ENCODE results near the gene SPAG16. TPM values are rescaled to one million over a fixed set of nuclear protein-coding genes. Genes with fewer than 3 reads are reported as not detected.
"Not testable (repeated sequence)": the region's sequence is repeated elsewhere in the genome, so short reads cannot be mapped to it uniquely, and the experiment has no call there.

SPAG16 gene
- total and polyA plus RNA-seq, 2 donors from 2014 or later: 35.9 to 38.5 TPM

DNA sequence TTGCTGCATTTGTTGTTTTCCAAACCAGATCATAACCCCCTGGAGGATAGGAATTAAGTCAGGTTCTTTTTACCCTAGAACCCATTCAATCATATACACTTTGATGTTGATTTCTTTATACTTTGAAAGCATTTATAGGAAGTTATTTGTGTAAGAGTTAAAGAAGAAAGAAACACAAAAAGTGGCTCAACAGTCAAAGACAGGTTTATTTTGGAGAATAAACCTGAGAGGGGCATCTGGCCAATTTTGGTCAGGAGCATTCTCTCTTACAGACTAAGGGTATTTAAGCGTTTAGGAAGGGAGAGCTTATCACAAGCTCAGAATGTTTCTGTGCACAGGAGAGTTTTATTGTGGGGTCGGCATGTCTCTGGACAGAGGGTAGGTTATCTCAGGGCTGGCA is 398.0 kb downstream of the SPAG16 start:
- Histone ChIP-seq H3K27me3 (ENCODE audit: control insufficient read depth, insufficient read depth, low read length) (no peaks in the 10 kb centered on the region), H3K36me3 (ENCODE audit: control insufficient read depth in 2 of 3, insufficient read depth in 3 of 3, low read length in 3 of 3) (no peaks in the 10 kb centered on the region), H3K4me3 (ENCODE audit: low read length in 3 of 3) (no peak overlapping the region), H3K27ac (ENCODE audit: low read depth in 2 of 2, low read length in 2 of 2) (no peak overlapping the region), H3K4me1 (ENCODE audit: control insufficient read depth in 2 of 3, insufficient read depth in 2 of 3, low read depth in 1 of 3, low read length in 3 of 3) (no peaks in the 10 kb centered on the region), H3K9ac (ENCODE audit: low read length in 3 of 3) (no peak overlapping the region), H3K9me3 (ENCODE audit: control insufficient read depth in 2 of 3, insufficient read depth in 1 of 3, low read length in 3 of 3) (no peaks in the 10 kb centered on the region)
- TF ChIP-seq, protein P1, sequence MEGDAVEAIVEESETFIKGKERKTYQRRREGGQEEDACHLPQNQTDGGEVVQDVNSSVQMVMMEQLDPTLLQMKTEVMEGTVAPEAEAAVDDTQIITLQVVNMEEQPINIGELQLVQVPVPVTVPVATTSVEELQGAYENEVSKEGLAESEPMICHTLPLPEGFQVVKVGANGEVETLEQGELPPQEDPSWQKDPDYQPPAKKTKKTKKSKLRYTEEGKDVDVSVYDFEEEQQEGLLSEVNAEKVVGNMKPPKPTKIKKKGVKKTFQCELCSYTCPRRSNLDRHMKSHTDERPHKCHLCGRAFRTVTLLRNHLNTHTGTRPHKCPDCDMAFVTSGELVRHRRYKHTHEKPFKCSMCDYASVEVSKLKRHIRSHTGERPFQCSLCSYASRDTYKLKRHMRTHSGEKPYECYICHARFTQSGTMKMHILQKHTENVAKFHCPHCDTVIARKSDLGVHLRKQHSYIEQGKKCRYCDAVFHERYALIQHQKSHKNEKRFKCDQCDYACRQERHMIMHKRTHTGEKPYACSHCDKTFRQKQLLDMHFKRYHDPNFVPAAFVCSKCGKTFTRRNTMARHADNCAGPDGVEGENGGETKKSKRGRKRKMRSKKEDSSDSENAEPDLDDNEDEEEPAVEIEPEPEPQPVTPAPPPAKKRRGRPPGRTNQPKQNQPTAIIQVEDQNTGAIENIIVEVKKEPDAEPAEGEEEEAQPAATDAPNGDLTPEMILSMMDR (IDR thresholded peaks at IDR 0.05; ENCODE audit: borderline replicate concordance, extremely low read depth, insufficient read depth): no peak
- FAIRE-seq (no peak), DNase-seq (no peak)
- intact Hi-C loops (cut with DNase I): no loop called here

DNA sequence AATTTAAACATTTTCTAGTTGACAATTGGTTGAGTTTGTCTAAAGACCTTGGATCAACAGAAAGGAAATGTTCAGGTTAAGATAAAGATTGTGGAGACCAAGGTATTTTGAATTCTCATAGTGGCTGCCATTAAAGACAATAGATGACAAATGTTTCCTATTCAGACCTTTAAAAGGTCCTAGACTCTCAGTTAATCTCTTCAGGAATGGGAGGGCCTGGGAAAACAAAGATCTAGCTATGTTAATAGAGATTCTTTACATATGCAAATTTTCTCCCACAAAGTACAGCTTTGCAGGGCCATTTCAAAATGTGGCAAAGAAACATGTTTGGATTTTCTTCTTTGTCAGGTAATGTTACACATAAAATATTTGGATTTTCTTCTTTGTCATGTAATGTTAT is 403.9 kb downstream of the SPAG16 start:
- intact Hi-C loops (cut with DNase I): no loop called here
- DNase-seq (no peak), FAIRE-seq (no peak)
- Histone ChIP-seq H3K27me3 (ENCODE audit: control insufficient read depth, insufficient read depth, low read length) (no peaks in the 10 kb centered on the region), H3K36me3 (ENCODE audit: control insufficient read depth in 2 of 3, insufficient read depth in 3 of 3, low read length in 3 of 3) (no peaks in the 10 kb centered on the region), H3K4me1 (ENCODE audit: control insufficient read depth in 2 of 3, insufficient read depth in 2 of 3, low read depth in 1 of 3, low read length in 3 of 3) (no peaks in the 10 kb centered on the region), H3K4me3 (ENCODE audit: low read length in 3 of 3) (no peak overlapping the region), H3K9ac (ENCODE audit: low read length in 3 of 3) (no peak overlapping the region), H3K9me3 (ENCODE audit: control insufficient read depth in 2 of 3, insufficient read depth in 1 of 3, low read length in 3 of 3) (no peaks in the 10 kb centered on the region), H3K27ac (ENCODE audit: low read depth in 2 of 2, low read length in 2 of 2) (no peak overlapping the region)
- TF ChIP-seq, protein P1 (IDR thresholded peaks at IDR 0.05; ENCODE audit: borderline replicate concordance, extremely low read depth, insufficient read depth): no peak

DNA sequence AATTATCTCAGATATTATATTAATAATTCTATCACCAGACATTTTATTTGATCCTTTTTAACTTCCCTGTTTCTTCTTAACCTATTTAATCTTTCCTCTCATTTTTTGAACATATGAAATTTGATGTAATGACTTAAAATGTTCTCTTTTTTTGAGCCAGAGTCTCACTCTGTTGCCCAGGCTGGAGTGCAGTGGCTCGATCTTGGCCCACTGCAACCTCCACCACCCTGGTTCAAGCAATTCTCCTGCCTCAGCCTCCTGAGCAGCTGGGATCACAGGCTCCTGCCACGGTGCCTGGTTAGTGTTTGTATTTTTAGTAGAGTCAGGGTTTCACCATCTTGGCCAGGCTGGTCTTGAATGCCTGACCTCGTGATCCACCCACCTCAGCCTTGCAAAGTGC is 404.6 kb downstream of the SPAG16 start:
- H3K27ac ChIP-seq (ENCODE audit: low read depth in 2 of 2, low read length in 2 of 2); H3K9me3 ChIP-seq (ENCODE audit: control insufficient read depth in 2 of 3, insufficient read depth in 1 of 3, low read length in 3 of 3); DNase-seq; H3K9ac ChIP-seq (ENCODE audit: low read length in 3 of 3); H3K36me3 ChIP-seq (ENCODE audit: control insufficient read depth in 2 of 3, insufficient read depth in 3 of 3, low read length in 3 of 3); H3K27me3 ChIP-seq (ENCODE audit: control insufficient read depth, insufficient read depth, low read length); H3K4me1 ChIP-seq (ENCODE audit: control insufficient read depth in 2 of 3, insufficient read depth in 2 of 3, low read depth in 1 of 3, low read length in 3 of 3); H3K4me3 ChIP-seq (ENCODE audit: low read length in 3 of 3); FAIRE-seq; intact Hi-C loops (cut with DNase I): not testable (repeated sequence)

DNA sequence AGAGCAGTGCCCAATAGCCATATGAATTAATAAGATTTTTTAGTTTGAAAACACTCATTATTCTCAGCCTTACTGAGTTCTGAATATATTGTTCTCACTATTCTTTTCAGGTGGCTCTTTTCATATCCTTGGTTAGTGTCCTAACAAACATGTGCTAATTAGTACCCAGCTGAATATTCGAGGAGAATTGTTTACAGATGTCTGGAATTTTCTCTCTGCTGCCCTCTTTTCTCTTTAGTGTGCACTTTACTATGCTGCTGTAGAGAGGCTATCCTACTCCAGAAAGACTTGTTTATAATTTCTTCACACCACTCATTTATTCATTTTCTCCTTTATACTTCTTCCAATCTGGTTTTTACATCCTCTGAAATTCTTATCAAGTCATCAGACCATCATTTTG is 405.3 kb downstream of the SPAG16 start:
- no peaks in the 10 kb centered on the region for H3K4me1 ChIP-seq (ENCODE audit: control insufficient read depth in 2 of 3, insufficient read depth in 2 of 3, low read depth in 1 of 3, low read length in 3 of 3)
- TF ChIP-seq, protein P1 (IDR thresholded peaks at IDR 0.05; ENCODE audit: borderline replicate concordance, extremely low read depth, insufficient read depth): no peak
- DNase-seq (no peak), FAIRE-seq (no peak)
- no peaks in the 10 kb centered on the region for H3K36me3 ChIP-seq (ENCODE audit: control insufficient read depth in 2 of 3, insufficient read depth in 3 of 3, low read length in 3 of 3)
- no peaks in the 10 kb centered on the region for H3K9me3 ChIP-seq (ENCODE audit: control insufficient read depth in 2 of 3, insufficient read depth in 1 of 3, low read length in 3 of 3)
- no peak overlapping the region for H3K27ac ChIP-seq (ENCODE audit: low read depth in 2 of 2, low read length in 2 of 2)
- H3K27me3 ChIP-seq (ENCODE audit: control insufficient read depth, insufficient read depth, low read length): no peaks in the 10 kb centered on the region
- no peak overlapping the region for H3K9ac ChIP-seq (ENCODE audit: low read length in 3 of 3)
- intact Hi-C loops (cut with DNase I): no loop called here
- no peak overlapping the region for H3K4me3 ChIP-seq (ENCODE audit: low read length in 3 of 3)

Data from kidney (tissue), 14 donors.